GM18867 (cell line): ENCODE data around the gene LDHAL6A.

ENCODE experiments used
- ATAC-seq: cut with Tn5 transposase; IDR thresholded peaks from one replicate; pipeline ENCODE4 v1.9.1; 2021; ENCODE audit warnings: mild to moderate bottlenecking, moderate library complexity; ENCODE audit not compliant: unreplicated experiment

The LDHAL6A gene

GRCh38 chr11:18490319-18490718 lies 34.7 kb downstream of the LDHAL6A start:
- ATAC-seq = no peak

DNA sequence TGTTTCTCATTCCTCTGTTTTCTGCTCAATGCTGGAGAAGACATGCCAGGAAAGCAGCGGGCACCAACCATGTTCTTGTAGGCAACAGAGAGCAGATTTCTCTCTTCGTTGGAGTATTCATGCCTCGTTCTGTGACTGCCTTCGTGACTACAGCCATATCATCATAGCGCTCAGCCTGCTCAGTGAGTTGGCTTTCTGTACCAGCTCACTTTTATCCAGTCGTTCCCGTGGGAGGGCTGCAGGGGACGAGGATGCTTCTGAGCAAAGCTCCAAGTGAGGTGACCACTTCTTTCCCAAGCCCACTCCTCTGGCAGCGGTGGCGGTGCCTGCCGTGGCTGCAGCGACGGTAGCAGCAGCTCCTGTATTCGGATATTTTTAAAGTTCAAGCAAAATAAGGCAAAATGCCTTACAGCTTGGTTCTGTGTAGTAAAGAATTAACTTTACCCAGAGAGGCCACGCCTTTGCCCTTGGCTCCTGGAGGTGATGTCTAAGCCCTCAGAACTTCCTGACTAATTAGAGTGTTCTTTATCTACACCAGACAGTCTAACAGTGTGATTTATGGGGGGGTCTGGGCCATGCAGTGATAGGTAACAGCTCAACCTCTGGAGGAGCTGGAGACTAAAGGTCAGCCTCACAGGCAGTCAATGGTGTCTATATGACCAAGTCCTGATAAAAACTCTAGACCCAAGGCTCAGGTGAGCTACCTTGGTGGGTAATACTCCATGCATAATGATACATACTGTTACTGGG lies 35.3 kb downstream of the LDHAL6A start:
- ATAC-seq = no peak

DNA sequence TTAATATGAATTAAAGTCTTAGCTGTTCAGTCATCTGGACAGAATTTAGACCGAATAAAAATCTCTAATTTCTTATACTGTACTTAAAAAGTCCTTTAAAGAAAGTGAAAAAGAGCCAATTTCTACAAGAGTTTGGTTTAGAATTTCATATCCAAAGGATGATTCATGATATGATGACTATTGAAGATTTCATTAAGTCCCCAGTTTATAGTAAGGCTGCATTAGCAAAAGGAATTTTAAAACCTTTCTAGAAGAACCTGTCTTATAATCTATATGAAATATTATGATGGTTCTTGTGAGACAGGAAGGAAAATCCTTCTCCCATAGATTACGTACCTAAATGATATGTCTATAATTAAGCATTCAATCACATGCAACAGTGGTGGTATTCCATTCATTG lies 36.3 kb downstream of the LDHAL6A start:
- ATAC-seq = no peak

GRCh38 chr11:18492888-18493287 lies 37.2 kb downstream of the LDHAL6A start:
- no peak for ATAC-seq

DNA sequence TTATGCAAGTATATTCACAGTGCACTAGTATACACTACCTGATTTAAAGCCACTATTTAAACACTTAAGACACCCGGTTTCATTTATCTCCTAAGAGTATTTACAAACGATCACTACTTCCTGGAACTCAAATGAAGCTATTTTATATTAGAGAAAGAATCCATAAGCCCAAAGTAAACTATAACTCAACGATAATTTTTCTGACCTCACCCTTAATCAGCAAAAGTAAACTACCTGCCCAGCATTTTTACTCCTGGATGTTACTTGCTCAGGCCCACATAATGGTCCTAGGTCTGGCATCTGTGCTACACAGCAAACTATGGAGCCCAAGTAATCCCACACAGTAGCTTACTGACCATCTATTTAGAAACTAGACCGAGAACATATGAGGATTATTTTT lies 37.7 kb downstream of the LDHAL6A start:
- ATAC-seq = no peak

DNA sequence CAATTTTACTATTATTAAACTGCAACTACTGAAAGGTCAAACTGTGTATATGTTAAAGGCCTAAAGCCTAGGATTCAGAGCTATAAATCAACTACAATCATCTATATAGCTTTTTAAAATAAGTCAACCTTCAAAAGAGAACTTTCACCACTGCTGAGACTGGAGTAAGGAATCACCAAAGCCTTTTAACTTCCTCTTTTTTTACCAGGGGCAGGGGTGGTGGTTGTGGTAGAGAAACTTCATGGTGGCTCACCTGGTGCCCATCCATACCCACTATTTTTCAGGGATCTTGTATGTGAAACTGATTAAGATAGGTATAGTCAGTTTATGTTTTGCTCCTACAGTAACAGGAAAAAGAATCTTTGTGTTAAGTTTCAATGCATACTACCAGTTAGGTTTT lies 39.6 kb downstream of the LDHAL6A start:
- no peak for ATAC-seq

GRCh38 chr11:18495703-18496102 lies 40.0 kb downstream of the LDHAL6A start:
- no peak for ATAC-seq

- no peak for ATAC-seq
These were observed 42.4 kb downstream of the LDHAL6A start for GRCh38 chr11:18498039-18498438.

- ATAC-seq = no peak
These were observed 46.0 kb downstream of the LDHAL6A start for GRCh38 chr11:18501629-18502028.

DNA sequence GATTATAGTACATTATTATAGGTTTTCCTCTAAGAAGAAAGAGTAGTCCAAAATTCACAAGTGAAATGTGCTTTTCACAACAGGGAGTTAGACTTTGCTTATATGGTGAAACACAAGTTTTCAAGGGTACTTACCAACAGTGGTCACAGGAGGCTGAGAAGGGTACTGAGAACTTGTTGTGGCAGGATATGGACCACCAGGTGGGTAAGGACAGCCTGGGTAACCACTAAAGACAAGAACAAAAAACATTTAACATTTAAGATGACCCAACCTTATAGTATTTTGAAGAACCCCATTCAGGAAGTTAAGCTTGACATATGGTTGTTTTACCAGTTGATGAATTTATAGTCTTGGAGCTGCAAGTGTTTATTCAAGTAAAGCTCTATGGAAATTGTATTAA lies 46.7 kb downstream of the LDHAL6A start:
- ATAC-seq = no peak

DNA sequence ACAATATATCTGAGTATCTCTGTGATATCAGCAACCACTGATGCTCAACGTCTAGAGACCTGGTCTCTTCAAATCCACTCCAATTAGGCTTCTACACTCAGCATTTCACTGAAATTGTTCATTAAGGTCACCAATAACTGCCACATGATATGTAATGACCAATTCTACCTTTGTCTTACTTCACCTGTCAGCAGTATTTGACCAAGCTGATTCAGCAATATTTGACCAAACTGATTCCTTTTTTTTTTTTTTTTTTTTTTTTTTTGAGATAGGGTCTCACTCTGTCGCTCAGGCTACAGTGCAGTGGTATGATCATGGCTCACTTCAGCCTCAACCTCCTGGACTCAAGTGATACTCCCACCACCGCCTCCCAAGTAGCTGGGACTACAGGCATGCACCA lies 65.5 kb downstream of the LDHAL6A start:
- no peak for ATAC-seq

- no peak for ATAC-seq
These were observed 66.7 kb downstream of the LDHAL6A start for GRCh38 chr11:18522388-18522787.

DNA sequence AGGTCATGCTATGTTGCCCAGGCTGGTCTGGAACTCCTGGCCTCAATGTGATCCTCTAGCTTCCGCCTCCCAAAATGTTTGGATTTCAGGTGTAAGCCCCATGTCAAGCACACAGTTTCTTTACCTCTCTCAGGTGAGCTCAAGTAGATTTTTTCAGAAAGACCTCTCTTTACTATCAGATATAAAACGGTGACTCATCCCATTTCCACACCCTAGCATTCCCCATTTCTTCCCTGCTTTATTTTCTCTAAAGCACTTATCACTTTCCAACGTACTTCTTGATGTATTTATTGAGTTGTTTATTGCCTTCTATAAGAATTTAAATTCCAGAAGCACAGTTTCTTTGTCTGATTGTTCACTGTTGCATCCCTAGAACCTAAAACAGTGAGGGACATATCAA lies 67.4 kb downstream of the LDHAL6A start:
- ATAC-seq = no peak

DNA sequence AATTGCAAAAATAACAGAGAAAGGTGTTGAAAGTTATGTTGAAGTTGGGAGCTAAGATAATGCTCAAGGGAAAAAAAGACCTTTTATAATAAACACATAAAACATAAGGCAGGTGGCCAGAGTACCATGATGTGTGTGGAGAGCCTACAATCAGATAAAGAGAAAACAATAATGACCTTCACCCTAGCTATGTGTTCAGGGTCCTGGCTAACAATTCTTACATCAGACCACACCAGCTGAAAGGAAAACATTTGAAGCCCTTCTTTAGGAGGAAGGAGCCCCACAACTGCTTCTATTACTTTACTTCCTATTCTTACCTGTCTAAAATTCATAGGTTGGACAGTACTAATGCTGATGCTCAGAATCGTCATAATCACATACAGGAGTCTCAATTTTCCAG lies 68.6 kb downstream of the LDHAL6A start:
- no peak for ATAC-seq

DNA sequence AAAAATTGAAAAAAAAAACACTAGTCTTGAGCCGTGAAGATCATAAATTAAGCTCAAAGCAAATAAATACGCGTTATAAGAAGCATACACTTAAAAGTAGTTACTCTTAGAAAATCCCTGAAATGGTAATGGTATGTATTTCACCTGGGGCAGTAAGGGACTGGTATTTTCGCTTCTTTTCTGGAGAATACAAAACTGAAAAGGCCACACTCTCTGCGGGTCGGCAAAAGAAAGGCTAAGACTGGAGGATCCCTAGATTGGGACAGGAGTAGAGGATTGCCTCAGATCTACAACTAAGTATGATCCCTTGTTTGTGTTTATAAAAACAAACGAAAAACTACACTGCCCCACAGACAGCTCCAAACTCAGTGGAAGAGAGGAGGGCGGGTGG lies 70.5 kb downstream of the LDHAL6A start:
- ATAC-seq = no peak

DNA sequence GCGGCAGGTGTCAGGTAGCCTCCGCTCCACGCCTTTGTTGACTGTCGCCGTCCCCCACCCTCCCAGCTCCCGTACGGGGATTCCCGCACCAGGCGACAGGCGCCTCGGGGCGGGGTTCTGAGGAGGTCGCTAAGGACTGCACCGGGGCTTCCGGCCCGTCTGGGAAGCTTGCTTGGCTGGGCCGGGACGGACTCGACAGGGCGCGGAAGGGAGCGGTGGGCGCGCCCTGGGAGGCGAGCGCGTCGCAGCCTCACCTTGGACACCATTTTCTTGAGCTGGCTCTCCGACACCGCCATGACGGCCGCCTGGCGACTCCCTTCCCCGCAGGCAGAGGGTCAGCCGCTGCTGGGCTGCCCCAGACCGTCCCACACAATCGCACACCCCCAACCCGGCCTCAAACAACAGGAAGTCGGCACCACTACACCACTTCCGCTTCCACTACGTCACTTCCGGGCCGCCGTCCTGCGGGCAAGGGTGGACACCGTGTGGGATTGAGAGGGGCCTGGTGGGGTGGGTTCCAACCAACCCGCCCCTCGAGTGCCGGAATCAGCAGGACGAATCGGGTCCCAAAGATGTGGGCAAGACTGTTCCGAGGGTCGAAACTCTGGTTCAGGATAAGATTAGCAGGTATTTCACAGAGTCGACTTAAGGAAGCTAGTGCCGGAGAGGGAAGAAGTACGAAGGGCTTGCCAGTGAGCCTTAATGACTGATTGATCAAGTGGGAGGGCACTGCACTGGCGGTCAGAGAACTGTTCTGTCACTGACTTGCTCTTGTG lies 71.1 kb downstream of the LDHAL6A start, which contains the start of gene TSG101:
TSG101 (minus strand) TSS at position 422 of the 776 bp plus-strand sequence; CDS start at position 296, 126 bp downstream.
- peak; percentile 95 for ATAC-seq

DNA sequence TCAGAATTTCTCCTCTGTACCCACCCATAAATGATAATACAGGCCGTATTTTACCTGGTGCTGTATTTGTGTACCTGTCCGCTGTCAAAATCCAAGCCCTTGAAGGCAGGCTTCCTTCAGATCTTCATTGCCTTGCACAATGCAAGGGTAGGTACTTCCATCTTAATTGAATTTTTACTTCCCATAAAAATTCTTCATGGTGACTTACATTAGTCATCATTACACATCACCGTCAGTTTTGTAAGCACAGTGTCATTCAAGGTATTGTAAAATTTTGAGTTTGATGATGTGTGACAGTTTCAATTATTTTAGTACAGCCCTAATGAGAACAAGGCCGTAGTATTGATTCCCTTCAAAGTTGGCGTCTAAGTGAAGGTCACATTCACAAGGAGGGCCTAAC lies 71.9 kb downstream of the LDHAL6A start:
- no peak for ATAC-seq
